HG03460 (cell line): ENCODE data around the gene NOS1.

Experiments used
- ATAC-seq: cut with Tn5 transposase; IDR thresholded peaks from one replicate; pipeline ENCODE4 v1.9.1; 2021; ENCODE audit not compliant: unreplicated experiment

The NOS1 gene

DNA sequence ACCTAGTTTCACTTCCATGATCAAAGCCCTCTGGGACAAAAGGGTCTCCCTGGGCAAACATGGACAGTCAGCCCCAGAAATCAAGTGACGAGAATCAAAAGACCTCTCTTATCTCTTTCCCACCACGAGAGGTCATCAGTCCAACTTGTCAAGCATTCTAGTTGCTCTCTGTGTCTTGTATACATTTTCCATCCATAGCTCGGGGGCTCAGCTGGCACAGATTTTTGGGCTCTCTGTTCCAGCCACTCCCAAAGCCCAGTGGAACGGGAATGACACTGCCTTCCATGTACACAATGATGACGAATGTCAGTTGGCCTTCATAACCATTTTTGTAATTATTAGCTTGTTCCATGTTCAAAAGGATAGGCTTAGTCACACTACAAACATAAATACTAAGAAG is 29.7 kb downstream of the NOS1 start:
- ATAC-seq: no peak

DNA sequence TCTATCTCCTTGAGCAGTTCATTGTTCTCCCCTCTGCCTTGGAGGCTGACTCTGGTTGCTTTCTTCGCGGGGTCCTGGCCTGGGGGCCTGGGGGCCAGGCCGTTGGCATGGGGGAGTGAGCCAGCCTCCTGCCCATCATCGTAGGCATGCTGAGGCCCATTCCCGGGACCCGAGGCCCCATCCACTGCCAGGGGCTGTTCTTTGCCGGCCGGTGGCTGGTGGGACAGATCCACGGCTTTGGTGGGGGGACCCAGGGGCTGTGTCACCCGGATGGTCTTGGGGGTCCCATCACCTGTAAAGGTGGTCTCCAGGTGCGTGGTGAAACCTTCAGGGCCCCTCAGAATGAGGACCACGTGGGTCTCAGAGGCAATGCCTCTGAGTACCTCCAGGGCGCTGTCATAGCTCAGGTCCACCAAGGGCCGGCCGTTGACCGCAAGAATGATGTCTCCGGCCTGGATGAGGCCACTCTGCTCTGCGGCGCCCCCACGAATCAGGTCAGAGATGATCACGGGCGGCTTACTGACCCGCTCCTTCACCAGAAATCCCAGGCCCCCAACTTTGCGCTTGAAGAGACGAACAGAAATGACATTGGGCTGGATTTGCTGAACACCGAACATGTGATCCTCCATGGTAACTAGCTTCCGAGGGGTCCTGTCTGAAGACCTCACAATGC is 30.8 kb downstream of the NOS1 start:
- ATAC-seq: no peak

DNA sequence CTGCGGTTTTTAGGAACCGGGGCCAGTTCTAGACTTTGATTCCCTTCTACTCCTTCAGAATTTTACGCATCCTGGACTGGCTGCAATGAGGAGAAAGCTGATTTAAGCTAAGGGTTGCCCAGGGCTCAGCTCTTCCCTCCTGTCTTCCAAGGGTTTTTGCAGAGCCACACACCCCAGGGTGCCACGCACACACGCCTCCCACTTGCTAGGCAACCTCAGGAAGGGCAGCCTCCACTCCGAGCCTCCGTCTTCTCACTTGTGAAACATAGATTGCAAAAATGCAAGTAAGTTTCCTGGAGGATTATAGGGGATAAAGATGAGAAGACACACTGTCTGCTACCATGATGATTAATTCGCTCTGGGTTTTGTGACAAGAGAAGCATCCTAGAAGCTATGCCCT is 31.7 kb downstream of the NOS1 start:
- no peak for ATAC-seq

DNA sequence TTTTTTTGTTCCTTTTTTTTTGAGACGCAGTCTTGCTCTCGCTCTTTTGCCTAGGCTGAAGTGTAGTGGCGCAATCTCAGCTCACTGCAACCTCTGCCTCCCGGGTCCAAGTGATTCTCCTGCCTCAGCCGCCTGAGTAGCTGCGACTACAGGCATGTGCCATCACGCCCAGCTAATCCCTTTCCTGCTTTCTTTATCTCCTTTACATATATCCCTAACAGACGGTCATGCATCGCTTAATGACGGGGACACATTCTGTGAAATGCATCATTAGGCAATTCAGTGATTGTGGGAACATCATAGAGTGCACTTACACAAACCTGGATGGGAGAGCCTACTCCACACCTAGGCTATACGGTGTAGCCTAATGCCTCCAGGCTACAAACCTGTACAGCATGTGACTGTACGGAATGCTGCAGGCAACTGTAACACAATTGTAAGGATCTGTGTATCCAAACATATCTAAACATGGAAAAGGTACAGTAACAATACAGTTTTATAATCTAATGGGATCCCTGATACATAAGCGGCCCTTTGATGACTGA is 32.8 kb downstream of the NOS1 start:
- no peak for ATAC-seq

DNA sequence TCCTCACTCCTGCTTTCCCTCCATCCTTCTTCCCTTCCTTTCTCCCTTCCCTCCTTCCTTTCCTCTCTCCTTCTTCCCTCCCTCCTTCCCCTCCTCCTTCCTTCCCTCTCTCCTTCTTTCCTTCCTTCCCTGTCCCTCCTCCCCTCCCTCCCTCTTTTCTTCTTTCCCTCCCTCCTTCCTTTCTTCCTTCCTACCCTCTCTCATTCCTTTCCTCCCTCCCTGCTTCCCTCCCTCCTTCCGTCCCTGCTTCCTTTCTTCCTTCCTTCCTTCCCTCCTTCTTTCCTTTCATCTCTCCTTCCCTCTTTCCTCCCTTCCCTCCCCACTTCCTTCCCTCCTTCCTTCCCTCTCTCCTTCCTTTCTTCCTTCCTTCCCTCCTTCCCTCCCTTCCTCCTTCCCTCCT is 39.0 kb downstream of the NOS1 start:
- no peak for ATAC-seq

DNA sequence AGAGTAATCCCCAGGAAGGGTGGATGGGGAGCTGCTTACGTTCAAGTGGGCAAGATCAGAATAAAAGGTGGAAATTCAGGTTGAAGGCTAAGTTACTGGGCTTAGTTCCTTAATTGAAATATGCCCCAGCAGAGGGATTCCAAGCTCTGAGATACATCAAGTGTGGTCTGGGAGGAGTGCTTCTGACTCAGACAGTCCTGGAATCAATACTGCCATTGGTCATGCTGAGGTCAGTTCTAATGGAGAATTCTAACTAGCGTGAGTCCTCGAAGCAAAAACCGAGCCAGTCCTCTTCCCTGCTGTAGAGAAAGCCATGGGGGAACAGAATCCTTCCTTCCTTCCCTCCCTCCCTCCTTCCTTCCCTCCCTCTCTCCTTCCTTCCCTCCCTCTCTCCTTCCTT is 39.9 kb downstream of the NOS1 start:
- ATAC-seq: no peak

DNA sequence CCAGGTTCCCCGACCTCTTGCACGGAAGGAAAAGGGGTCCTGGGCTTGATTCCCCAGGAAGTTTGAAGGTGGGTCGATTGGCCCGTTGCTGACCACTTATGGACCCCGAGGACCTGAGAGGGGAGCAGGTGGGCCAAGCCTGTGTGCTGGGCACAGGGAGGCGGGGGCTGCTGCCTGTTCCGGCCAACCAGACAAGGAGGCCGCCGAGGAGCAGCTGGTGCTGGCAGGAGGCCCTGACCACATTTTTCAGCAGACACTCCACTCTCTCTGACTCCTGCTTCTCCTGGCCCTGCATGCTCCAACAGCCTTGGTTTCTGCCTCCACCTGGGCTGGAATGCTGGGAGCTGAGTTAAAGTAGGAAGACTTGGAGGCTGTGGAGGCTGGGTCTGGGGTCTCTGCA is 42.8 kb downstream of the NOS1 start:
- no peak for ATAC-seq

DNA sequence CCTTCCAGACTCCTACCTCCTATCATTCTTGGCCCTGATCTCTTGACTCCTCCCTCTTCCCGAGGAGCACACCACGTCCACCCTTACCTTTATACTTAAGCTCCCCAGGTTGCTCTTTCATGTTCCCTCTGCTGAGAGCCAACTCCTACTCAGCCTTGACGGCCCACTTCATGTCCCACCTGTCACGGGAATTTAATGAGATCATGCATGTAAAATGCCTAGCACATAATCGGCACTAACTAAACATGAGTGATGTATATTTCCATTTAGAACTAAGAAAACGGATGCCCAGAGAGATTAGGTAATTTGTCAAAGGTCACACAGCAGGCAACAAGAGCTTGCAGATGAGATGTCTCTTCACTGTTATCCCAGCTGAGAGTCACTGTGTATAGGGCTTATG is 45.1 kb downstream of the NOS1 start:
- ATAC-seq: no peak

DNA sequence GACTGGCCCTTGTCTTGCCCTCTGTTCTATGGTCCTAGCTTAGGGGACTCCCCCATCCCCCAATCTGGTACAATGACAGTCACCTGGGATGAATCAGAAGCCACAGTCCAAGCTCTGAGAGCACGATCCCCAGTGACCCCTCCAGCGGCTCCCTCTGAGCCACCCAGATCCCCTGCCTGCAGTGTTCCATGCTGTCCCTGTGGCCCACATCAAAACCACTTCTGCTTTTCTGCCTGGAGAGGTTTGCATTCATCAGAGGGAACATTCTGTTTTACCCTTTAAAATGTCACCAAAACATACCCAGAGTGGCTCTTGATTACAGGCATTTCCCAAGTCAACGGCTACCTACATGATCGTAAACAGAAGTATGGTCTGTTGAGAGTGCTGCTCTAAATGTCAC is 47.5 kb downstream of the NOS1 start:
- no peak for ATAC-seq

DNA sequence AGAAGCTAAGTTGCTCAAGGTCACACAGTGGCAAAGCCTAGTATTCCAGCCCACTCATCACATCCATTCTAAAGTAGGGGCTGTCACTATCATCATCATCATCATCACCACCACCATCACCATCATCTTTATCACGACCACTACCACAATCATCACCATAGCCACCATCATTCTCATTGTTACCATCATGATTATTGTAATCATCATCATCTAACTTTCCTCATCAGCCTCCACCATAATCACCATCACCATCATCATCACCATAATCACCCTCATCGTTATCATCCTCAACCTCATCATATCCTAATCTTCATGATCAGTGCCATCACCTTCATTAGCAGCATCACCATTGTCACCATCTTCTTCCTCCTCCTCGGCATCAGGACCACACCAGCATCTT is 48.7 kb downstream of the NOS1 start:
- ATAC-seq: no peak

DNA sequence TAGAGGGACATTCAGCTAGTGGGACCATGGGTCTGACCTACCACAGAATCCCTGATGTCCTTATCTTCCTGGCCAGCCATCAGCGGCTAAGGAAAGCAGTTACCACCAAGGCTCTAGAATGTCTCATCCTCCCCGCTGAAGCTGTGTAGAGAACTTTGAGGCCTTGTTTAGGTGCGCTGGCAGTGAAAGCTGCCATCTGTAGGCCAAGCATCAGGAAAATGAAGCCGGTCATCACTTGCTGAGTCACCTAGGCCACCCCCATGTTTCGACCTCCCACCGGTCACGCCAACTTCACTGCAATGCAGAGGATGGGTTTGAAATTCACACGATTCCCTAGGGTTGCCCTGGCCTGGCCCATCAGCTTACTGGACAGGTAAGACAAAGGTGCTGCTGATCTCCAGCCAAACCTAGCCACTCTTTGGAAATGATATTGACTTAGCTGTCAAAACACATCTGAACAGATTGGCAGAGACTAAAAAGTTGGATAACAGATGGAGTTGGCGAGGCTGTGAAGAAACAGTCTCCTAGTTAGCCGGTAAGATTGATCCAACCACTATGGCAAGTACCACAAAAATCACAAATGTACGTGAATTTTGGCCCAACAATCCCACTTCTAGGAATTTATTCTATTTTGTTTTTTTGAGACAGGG is 52.0 kb downstream of the NOS1 start:
- ATAC-seq: no peak

DNA sequence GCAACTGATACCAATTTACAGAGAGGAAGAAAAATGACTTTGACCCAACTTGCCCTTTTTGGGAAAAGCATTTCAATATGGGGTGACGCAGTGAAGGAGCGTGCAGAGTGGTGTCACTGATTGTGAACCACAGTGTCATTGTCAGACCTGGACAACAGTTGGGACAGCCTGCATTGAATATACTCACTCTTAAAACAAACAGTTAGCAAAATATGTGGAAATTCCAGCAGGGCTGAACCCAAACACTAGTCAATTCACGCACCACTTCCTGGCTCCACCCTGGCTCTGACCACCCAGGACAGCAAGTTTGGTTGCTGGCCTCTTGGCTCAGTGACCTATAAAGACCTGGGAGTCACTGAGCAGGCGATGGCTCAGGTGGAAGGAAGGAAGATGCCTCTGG is 61.3 kb downstream of the NOS1 start:
- ATAC-seq: no peak

DNA sequence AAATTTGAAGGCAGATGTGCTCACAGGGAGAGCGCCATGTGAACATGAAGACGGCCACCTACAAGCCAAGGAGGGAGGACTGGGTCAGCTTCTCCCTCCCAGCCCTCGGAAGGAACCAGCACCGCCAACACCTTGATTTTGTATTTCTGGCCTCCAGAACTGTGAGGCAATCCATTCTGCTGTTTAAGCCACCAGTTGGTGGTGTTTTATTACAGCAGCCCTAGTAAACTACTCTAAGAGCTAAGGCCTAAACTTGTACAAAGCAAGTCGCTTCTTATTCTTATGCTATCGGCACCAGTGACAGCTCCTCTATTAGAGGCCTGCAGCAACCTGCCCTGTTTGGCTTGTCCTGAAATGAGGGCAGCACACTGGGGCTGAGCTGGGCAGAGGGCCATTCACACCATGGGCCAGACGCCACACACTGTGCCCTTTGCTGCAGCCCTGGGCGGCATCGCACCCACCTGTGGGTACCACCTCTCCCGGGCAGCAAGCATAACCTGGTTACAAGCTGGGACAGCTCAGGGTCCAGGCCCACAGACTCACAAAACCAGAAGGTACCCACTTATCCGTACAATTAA is 62.7 kb downstream of the NOS1 start:
- no peak for ATAC-seq

DNA sequence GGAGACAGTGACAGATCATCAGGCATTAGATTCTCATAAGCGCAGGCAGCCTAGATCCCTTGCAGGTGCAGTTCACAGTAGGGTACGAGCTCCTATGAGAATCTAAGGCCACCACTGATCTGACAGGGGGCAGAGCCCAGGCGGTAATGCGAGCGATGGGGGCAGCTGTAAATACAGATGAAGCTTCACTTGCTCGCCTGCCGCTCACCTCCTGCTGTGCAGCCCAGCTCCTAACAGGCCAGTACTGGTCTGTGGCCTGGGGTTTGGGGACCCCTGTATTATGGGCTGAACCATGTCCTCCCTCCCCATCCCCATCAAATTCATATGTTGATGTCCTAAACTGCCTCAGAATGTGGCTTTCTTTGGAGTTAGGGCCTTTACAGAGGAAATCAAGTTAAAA is 63.2 kb downstream of the NOS1 start:
- ATAC-seq: no peak

DNA sequence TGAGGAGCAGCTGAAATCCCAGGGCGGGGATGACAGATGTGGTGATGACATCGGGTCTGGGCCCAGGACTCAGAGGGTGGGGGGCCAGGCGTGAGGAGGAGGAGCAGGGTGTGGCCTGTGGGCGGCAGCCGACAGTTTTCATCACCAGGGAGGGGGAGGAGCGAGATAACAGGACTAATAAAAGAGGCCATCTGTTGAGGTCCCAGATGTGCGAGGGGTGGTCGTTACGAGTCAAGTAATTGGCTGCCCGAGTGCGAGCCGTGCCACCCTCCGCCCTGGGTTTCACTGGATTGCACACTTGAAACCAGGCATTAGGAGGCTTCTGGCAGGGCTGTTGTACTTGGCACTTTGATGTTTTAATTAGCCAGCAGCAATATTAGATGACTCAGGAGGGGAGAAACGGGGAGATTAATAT is 67.2 kb downstream of the NOS1 start:
- ATAC-seq: no peak

DNA sequence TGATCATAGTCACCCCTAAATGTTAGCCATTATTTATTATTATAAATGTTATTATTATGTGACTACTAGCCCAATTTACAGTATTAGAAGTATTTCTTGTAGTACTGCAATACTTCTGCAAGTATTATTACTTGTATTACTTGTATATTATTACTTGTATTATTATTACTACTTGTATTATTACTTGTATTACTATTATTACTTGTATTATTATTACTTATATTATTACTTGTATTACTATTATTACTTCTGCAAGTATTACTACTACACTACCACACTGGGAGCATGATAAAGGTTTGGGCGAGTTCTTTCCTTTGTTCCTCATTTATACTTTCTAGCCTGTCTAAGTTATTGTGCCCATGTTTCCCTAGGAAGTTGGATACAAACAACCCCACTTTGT is 67.9 kb downstream of the NOS1 start:
- no peak for ATAC-seq

DNA sequence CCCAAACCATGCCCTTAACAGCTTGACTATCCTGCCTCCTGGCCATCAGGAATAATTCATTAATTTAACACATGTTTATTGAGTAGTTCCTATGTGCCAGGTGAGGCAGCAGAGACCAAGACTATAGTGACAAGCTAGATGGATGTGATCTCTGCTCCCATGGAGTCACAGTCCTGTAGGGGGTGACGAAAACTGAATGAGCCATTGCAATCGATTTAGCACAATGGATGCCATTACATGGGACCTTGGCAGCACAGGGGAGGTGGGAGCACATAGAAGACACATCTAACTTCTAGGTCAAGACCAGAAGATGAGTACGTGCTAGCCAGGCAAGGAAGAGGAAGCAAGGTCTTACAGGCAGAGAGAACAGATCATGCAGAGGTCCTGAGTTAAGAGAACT is 68.7 kb downstream of the NOS1 start:
- ATAC-seq: no peak

DNA sequence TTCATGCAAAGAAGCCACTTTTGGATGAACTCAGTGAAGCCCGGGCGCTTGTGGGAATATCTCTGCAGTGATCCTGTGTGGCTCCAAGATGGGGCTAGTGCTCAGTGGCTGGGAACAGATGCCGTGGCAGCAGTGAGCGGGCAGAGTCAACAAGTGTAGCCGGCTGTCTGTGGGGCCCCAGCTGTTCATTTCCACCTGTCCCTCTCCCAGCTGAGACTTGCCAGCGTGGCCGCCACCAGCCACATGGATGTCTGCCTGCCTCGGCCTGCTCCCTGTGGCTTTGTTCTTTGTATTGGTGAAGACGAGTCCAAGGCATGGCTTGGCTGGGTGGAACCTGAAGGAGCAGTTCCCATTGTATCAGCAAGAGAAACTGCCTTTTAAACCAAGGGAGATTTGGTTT is 77.3 kb downstream of the NOS1 start:
- no peak for ATAC-seq

DNA sequence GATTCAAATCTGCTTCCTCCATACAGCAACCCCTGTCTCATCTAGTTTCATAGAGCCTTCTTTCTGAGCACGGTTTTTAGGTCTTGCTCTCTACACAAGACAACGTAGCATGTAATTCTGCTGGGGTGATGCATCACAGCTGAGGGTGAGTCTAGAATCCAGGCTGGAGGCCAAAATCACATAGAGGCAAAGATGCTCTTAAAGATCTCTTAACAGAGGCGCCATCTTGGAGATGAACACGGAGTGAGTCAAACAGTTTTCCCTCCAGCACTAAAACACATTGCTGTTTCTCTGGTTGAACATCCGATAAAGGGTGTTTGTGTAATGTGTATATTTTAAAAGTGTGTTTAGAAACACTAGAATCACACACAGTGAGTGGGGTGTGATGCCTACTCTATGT is 78.9 kb downstream of the NOS1 start:
- no peak for ATAC-seq

DNA sequence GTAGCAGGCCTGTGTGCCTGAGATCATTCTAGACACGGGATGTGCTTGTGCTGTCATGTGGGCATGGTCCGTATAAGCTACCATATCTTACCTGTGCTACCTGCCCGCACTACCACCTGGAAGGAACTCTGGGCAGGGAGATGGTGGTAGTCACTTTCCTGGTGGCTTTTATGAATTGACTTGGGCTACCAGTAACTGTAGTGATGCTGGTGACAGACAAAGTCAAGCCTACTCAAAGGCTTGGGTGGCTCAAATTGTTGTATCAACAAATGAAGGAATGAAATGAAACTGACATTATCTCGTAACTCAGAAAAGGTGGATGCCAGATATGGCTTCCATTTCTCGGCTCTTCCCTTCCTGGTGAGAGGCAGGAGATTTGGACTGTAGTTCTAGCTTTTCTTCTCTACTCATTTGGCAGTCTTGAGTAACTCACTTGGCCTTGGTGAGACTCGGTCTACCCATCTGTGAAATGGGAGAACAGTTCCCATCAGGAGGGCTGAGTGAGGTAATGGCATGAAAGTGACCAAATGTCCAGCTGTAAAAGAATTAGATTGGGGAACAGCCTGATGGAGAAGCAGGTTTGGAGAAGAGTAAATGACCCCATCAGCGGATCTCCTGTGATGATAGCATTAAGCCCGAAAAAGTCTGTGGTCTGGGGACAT is 81.3 kb downstream of the NOS1 start:
- ATAC-seq: no peak

DNA sequence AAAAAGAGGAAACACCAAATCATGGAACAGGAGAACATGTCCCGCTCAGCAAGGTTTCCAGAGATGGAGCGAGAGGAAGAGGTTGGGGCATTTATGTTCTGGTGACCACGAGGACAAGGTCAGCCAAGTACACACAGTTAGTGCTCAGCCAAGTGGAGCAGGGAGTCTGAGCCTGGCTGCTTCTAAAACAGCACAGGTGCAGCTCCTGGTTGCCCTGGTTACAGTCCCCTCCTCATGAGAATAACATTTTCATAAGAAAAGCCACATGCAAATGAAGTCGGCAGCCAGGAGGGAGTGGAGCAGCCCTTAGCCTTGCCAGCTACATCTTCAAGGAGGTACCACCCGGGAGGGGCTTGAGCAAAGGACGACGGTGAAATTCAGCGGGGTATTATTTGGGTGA is 81.8 kb downstream of the NOS1 start:
- ATAC-seq: no peak

DNA sequence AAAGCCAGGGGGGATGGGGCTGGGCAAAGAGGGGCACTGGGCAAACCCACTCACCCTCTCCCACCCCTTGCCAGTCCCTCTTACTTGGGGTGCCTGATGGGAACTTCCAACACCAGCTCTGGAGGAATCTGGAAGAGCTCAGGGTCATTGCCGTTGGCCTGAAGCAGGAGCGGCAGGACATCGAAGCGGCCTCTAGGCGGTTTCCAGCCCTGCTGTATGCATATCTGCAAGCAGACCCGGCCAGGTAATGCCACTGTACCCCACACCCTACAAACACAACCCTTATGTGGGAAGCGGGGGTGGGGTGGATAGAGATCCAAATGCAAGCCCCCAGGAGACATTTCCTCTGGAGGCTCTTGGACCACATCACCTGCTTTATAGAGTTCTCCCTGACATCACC is 83.6 kb downstream of the NOS1 start:
- ATAC-seq: no peak
